ENCODE measurements around the gene NKAP. TPM values are rescaled to one million over a fixed set of nuclear protein-coding genes. Genes with fewer than 3 reads are reported as not detected.

NKAP gene
- total and polyA plus RNA-seq, 2 donors (not counting 1 experiment from before 2014, with no cell fraction given) = 2.3 to 17.9 TPM

GRCh38 chrX:119871245-119871598, 72.3 kb downstream of the NKAP start:
- WGBS (ENCODE audit: insufficient coverage) = under 1% methylated on average over 25 of the region's 26 CpGs
- H3K4me1 Mint-ChIP-seq = peaks cover 22% of the 10 kb centered on the region
- peak overlapping the region; percentile 91 to 94 for H3K27ac ChIP-seq (ENCODE audit: low read length in 2 of 2)
- H3K4me2 ChIP-seq (replicated peaks; ENCODE audit: low read depth, low read length, poor library complexity, severe bottlenecking) = peak overlapping the region; percentile 71
- H3K36me3 ChIP-seq (replicated peaks in 1 of 2; ENCODE audit: control extremely low read depth in 1 of 2, control insufficient read depth in 1 of 2, extremely low read depth in 1 of 2, insufficient read depth in 2 of 2, low read length in 1 of 2) = peaks cover 0 to 3% of the 10 kb centered on the region in 2 experiments
- ChIA-PET CTCF (no interaction called here), POLR2A (interaction anchor here (0.6 to 2.6 kb wide), 5 partner anchors 13 to 407 kb away, joined by 3 to 13 read pairs (median 5); partner anchors contain the start of genes RPL39 and UPF3B)
- H3K9me3 ChIP-seq (ENCODE audit: control extremely low read depth in 1 of 3, control insufficient read depth in 2 of 3, insufficient read depth in 1 of 3, low read length in 2 of 3) = no peaks in the 10 kb centered on the region
- DNase-seq (no peak), ATAC-seq (ENCODE audit: low read depth) (peak; percentile 51)
- H3K27me3 ChIP-seq (replicated peaks in 1 of 4; ENCODE audit: control extremely low read depth in 1 of 4, control insufficient read depth in 3 of 4, insufficient read depth in 4 of 4, low read length in 3 of 4) = no peaks in the 10 kb centered on the region
- intact Hi-C loops (cut with micrococcal nuclease) = loop anchor here (1.0 to 5.0 kb wide), 6 partner anchors 18 to 404 kb away; partner anchors contain the start of genes NKAP, RPL39, SEPTIN6 and SLC25A5
- H3K4me1 ChIP-seq (ENCODE audit: control insufficient read depth in 2 of 2, insufficient read depth in 2 of 2, low read length in 2 of 2) = peaks cover 7 to 16% of the 10 kb centered on the region in 2 donors
- H3K79me2 ChIP-seq (ENCODE audit: control insufficient read depth, insufficient read depth, low read length) = peaks cover 27% of the 10 kb centered on the region
- H3K4me3 Mint-ChIP-seq = peak overlapping the region; percentile 98
- H3K4me3 ChIP-seq (ENCODE audit: control extremely low read depth in 1 of 5, extremely low read depth in 1 of 5, insufficient read depth in 1 of 5, low read depth in 2 of 5, low read length in 4 of 5) = peak overlapping the region; percentile 64 to 87 (median 79)
- peak overlapping the region; percentile 100 for H3K27ac Mint-ChIP-seq
- H2AFZ ChIP-seq (ENCODE audit: insufficient read depth, low read depth, low read length, poor library complexity, severe bottlenecking) = peak overlapping the region; percentile 84
- H3K9ac ChIP-seq (ENCODE audit: low read length) = peak overlapping the region; percentile 89
- no peak for TF ChIP-seq CTCF (IDR thresholded peaks at IDR 0.05)
- no peak for TF ChIP-seq EZH2 (IDR thresholded peaks at IDR 0.05; ENCODE audit: borderline replicate concordance, insufficient read depth, low read depth, low read length, poor library complexity, severe bottlenecking)
- no peaks in the 10 kb centered on the region for H3K9me3 Mint-ChIP-seq (ENCODE audit: insufficient read depth)
- H4K20me1 ChIP-seq (ENCODE audit: control insufficient read depth, insufficient read depth, low read length, poor library complexity, severe bottlenecking) = peaks cover 6% of the 10 kb centered on the region
- H3K27me3 Mint-ChIP-seq = no peaks in the 10 kb centered on the region

Other genes with a start within 250 kb of the NKAP start
- gene SOWAHD, start 185.2 kb downstream of the NKAP start, total RNA-seq = 14.9 and 16.8 TPM in 2 replicates
- gene SOWAHD, start 185.2 kb downstream of the NKAP start, polyA plus RNA-seq = 1.3 and 3.8 TPM in 2 replicates
- gene RPL39, start 152.1 kb downstream of the NKAP start, total RNA-seq = 3,259 and 3,356 TPM in 2 replicates
- 2,029 and 3,572 TPM in 2 replicates for gene RPL39, start 152.1 kb downstream of the NKAP start, polyA plus RNA-seq
- gene UPF3B, start 90.8 kb downstream of the NKAP start, total RNA-seq = 20.4 and 22.1 TPM in 2 replicates
- gene UPF3B, start 90.8 kb downstream of the NKAP start, polyA plus RNA-seq = 3.6 and 7.2 TPM in 2 replicates
- 32.1 and 37.2 TPM in 2 replicates for gene RNF113A, start 72.0 kb downstream of the NKAP start, total RNA-seq
- gene RNF113A, start 72.0 kb downstream of the NKAP start, polyA plus RNA-seq = 39.8 and 50.6 TPM in 2 replicates
- gene NDUFA1, start 71.9 kb downstream of the NKAP start, total RNA-seq = 32.8 and 39.5 TPM in 2 replicates
- 29.0 and 49.5 TPM in 2 replicates for gene NDUFA1, start 71.9 kb downstream of the NKAP start, polyA plus RNA-seq
- not detected in 2 replicates for gene AKAP14, start 47.9 kb downstream of the NKAP start, total RNA-seq
- not detected in 2 replicates for gene AKAP14, start 47.9 kb downstream of the NKAP start, polyA plus RNA-seq
- gene RHOXF2B, start 133.9 kb upstream of the NKAP start, total RNA-seq = not detected in 2 replicates
- gene RHOXF2B, start 133.9 kb upstream of the NKAP start, polyA plus RNA-seq = not detected in 2 replicates
- not detected in 2 replicates for gene RHOXF1, start 172.2 kb upstream of the NKAP start, total RNA-seq
- gene RHOXF1, start 172.2 kb upstream of the NKAP start, polyA plus RNA-seq = 1.3 and 2.8 TPM in 2 replicates
- not detected in 2 replicates for gene RHOXF2, start 214.9 kb upstream of the NKAP start, total RNA-seq
- not detected in 2 replicates for gene RHOXF2, start 214.9 kb upstream of the NKAP start, polyA plus RNA-seq

Data from B cell (primary cell).